HG03280 (cell line): ENCODE measurements around the gene PPP2R1A.

Experiments used
- ATAC-seq: cut with Tn5 transposase; IDR thresholded peaks from one replicate; pipeline ENCODE4 v1.9.1; 2021; ENCODE audit warnings: mild to moderate bottlenecking, moderate library complexity; ENCODE audit not compliant: unreplicated experiment

The PPP2R1A gene

DNA sequence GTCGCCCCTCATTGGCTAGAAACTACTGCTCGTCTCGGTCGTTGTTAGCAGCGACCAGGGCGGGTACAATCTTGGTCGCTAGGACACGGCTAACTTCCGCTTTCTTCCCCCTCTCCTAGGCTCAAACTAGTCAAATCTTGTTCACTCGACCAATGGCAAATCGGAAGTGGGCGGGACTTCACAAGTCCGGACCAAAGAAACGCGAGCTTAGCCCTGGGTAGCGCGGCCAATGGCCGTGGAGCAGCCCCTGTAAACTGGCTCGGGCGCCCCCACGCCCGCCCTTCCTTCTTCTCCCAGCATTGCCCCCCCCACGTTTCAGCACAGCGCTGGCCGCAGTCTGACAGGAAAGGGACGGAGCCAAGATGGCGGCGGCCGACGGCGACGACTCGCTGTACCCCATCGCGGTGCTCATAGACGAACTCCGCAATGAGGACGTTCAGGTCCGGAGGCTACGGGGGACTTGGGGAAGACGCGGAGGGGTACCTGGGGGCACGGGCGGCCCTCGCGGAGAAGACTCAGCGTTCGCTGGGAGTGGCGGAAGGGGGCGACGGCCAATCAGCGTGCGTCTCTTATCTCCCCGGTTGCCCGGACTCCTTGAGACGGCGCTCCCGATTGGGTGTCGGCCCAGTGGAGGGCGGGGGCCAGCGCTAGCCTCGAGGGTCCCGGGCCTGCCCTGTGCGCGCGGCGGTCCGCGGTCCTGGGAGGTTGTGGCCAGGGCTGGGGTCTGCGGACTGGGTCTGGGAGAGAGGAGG, at the start of gene PPP2R1A:
Gene PPP2R1A, plus strand, starts transcription at position 318 of the 752 bp plus-strand sequence. Its CDS starts 45 bp downstream, at position 363.
- peak; percentile 88 for ATAC-seq

DNA sequence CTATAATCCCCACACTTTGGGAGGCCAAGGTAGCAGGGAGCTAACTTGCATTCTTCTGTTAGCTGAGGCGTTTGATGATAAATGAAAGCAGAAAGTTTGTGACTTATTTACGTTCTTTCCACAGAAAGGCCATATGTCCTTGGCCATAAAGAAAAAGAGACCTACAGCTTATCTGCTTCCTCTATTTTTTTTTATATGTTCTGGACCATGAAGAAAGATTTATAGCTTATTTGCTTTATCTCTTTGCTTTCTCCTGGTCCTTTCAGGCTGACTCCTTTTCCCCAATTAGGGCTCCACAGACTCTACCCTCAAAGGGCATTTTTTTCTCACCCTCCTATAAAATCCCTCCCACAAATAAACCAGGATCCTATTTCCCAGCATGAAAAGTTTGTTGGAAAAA, 48.6 kb upstream of the PPP2R1A start:
- no peak for ATAC-seq

DNA sequence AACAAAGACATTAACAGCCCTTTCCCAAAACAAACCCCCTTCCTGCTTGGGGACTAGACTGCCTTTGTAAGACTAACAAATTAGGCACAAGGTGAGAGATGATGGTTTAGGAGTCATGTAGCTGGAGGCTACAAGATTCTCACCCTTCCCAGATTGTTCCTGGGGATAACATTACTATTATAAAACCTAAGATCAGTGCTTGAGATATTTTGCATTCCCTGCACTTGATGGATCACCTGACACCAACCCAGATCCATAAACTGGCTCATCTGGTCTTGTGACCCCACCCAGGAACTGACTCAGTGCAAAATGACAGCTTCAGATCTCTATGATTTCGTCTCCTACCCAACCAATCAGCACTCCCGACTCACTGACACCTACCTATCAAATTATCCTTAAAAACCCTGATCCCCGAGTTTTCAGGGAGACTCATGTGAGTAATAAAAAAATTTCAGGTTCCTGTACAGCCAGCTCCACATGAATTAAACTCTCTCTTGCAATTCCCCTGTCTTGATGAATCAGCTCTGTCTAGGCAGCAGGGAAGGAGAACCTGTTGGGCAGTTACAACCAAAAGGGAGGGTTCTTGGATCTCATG, 47.8 kb upstream of the PPP2R1A start:
- ATAC-seq: no peak

DNA sequence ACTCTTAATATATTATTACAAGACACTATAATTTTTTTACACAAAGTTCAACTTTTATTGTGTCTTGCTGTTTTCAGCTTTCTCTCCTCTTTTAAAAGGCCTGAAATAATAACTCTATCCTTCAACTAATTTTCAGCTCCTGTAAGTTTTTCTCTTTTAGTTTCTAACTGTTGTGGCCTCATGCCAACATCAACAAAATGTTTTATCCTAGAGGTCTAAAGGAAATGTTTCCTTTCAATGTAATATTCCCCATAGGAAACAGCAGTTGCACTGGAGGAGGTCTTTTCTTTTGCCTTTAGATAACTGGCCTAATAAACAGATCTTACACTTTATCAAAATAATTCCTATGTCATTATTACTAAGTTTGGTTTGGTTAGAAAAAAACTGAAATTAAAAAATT, 41.6 kb upstream of the PPP2R1A start:
- no peak for ATAC-seq

DNA sequence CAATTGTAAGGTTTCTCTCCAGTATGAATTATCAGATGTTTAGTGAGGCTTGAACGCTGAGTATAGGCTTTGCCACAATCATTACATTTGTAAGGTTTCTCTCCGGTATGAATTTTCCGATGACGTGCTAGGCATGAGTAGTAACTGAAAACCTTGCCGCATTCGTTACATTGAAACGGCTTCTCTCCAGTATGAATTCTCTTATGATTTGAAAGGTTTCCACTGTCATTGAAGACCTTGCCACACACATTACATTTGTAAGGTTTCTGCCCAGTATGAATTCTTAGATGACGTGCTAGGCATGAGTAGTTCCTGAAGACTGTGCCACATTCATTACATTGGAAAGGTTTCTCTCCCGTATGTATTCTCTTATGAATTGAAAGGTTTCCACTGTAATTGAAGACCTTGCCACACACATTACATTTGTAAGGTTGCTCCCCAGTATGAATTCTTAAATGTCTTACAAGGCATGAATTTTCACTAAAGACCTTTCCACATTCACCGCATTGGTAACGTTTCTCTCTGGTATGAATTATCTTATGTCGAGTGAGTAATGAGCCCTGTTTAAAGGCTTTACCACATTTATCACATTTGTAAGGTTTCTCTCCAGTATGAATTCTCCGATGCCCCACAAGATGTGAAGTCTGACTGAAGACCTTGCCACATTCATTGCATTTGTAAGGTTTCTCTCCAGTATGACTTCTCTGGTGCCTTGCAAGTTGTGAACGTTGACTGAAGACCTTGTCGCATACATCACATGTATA, 34.1 kb upstream of the PPP2R1A start:
- ATAC-seq: no peak

DNA sequence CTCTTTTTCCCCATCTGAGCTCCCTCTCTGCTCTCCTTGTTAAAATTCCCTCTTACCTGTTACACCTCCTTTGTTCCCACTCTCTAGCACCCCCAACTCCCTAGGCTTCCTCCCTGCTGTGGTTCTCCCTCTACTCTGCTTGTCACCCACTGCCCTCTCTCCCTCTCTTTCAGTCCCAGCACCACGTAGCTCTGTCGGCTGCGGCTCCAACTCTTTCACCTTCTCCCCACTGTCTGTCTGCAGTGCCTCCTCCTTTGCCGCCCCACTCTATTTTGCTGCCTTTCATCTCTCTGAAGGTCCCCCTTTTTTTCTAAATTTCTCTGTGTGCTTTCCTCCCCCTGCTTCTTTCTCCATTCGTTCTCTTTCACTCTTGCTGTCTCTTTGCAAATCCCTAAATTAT, 19.5 kb upstream of the PPP2R1A start:
- ATAC-seq: no peak

DNA sequence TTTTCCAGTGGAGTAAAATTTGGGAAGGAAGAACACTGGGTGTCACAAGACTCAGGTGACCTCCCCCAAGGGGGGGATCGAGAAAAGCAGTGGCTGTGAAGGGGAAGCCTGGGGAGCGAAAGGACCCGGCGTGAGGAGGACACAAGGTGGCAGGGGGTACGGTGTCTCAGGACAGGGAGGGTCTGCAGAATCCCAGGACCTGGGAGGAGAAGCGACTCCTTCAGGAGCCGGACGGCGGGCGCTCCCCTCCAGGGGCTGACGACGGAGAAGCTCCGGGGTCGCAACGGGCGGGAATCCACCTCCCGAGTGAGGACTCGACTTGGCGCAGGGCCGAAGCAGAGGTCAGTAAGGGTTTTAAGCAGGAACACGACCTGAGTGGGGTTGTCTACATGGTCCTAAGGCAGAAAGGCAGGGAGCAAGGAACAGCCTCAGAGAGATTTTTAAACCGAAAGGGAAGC, 19.0 kb upstream of the PPP2R1A start:
- peak; percentile 21 for ATAC-seq

DNA sequence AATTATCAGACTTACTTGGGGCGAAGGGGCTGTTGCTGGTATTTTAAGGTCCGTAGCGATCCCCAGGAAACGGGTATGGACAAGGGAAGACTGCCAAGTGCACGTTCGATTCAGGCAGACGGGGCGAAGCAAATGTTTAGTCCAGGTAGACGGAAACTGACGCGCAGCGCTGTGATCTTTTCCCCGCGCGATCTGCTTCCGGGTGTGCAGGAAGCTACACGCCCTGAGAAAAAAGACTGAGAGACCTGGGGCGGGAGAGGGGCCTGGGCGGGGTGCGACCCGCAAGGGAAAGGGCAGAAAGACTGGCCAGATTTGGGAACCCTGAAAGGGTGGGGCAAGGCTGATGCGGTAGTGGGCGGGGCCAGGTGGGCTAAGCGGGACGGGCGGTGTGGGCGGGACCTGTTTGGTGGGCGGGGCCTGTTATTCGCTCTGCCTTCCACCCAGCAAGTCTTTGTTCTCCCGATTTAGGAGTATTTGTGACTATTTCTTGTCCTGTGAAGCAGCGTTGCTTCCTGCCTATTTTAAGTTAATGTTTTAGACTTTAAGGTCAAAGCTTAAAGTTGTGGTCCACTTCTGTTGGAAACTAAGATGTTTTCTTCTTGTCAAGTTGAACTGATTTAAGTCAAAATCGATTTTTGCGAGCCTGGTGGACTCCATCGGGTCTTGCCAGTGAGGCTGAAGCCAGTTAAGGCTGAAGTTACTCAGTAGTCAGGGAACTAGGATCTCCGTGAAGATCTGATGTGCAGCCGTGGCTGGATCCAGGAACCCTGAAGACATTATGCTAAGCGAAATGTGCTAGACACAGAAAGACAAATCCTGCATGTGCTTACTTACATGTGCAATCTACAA, 18.3 kb upstream of the PPP2R1A start, which contains the start of gene ZNF836:
Gene ZNF836, minus strand, starts transcription at position 301 of the 849 bp plus-strand sequence. CDS start 3,549 bp downstream, outside the sequence.
- ATAC-seq: peak; percentile 75

DNA sequence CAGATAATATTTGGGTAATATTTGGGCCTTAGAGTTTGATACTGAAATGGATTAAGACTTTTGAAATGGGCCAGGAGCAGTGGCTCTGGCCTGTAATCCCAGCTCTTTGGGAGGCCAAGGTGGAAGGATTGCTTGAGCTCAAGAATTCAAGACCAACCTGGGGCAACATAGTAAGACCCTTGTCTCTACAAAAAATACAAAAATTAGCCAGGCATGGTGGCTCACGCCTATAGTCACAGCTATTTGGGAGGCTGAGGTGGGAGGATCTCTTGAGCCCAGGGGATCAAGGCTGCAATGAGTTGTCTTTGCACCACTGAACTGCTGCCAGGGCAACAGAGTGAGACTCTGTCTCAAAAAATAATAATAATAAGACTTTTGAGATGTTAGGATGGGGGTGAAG, 17.5 kb upstream of the PPP2R1A start:
- ATAC-seq: no peak

DNA sequence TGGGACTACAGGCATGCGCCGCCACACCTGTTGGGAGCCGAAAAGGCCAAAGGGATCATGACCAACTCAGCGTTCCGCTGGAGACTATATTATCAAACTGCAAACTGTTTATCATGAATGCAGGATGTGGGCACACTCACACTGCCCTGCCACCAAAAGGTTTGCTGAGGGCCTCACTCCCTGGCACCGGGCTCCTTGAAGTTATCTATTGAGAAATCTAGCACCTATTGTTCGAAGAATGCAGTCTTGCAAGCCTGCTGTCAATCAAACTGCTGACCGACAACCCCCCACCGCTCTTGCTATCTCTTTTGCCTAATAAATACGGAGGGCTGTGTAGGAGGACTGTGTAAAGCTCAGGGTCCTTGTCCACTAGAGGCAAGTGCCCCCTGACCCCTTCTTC, 13.3 kb upstream of the PPP2R1A start:
- no peak for ATAC-seq

DNA sequence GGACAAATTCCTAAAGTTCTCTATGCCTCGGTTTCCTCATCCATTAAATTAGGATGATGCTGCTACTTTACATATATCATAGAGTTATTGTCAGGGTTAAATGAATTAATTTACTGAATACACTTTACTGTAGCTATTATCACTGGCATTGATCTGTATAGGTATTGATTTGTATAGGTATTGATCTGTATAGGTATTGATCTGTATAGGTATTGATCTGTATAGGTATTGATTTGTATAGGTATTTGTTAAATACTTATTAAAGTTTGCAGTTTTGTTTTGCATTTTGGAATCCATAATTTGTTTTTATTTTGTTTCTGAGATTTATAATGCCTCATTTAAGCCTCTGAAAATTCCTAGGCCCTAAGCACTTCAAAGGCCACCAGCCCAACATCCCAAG, 2.4 kb upstream of the PPP2R1A start:
- no peak for ATAC-seq

DNA sequence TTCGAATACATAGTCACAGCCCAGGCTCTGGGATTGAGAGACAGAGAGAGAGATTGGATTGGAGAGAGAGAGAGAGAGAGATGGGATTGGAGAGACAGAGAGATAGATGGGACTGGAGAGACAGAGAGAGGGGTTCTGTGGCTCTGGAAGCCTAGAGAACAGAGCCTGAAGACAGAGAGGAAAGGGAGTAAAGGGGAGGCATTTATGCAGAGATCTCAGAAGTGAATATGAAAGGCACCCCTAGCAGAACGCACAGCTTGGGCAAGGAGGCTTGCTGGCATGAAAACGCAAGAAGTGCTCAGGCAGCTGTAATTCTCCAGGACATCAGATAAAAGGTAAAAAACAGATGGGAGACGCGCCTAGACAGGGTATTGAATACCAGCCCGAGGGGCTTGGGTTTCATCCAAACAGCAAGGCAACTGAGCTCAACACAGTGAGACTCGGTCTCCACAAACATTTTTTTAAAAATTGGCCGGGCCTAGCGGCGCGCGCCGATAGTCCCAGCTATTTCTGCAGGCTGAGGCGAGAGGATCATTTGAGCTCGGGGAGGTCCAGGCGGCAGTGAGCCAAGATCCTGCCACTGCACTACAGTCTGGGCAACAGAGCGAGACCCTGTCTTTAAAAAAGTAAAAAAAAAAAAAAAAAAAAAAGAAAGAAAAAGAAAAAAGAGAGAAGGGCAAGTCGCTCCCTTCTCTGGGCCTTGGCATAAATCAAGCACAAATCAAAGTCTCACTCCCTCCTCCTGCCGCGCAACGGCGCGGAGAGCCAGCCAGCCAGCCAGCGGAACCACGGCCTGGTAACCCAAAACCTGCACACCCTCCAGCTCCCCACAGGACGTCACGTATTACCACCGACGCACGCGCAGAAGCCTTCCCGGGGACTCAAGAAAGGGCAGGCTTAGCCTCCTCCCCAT, 774 bp upstream of the PPP2R1A start:
- ATAC-seq: no peak

DNA sequence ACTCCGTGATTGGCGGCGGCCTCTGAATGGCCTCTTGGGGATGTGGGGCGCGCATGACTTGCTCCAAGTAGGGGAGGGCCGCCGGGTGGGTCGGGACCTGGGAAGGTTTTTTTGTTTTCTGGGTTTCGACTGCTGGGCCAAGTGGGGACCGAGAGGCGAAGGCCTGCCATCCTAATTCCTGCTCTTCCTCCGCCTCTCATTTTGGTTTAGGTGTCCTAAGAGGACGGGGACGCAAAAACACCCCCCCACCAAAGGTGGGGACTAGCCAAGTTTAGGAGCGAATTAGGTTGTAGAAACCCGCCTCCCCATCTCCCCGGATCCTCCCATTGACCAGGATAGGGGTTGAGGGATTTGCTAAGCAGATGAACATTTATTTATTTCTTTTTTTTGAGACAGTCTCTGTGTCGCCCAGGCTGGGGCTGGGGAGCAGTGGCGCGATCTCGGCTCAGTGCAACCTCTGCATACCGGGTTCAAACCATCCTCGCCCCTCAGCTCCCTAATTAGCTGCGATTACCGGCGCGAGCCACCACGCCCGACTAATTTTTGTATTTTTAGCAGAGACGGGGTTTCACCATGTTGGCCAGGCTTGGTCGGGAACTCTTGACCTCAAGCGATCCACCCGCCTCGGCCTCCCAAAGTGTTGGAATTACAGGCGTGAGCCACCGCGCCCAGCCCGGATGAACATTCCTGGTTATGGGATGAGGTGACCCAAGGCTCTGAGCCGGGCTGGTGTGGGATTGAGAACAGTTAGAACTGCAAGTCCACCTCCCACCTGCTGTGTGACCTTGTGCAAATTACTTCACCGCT, 838 bp downstream of the PPP2R1A start:
- ATAC-seq: no peak

DNA sequence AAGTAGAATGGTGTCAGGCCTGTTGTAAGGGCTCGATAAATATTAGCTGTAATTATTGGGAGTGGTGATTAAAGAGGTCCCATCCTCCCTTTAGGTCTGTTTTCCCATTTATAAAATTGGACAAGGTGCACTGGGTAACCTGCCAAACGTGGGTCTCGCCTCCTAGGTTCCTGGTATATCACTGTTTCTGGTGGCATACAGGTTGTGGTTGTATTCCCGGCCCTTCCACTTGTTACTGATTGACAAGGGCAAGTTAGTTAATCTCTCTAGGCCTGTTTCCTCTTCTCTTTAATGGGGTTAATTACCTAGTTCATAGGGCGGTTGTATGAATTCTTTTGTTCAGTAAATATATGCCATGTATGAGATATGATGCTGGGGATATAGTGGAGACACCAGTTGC, 1.5 kb downstream of the PPP2R1A start:
- ATAC-seq: no peak

DNA sequence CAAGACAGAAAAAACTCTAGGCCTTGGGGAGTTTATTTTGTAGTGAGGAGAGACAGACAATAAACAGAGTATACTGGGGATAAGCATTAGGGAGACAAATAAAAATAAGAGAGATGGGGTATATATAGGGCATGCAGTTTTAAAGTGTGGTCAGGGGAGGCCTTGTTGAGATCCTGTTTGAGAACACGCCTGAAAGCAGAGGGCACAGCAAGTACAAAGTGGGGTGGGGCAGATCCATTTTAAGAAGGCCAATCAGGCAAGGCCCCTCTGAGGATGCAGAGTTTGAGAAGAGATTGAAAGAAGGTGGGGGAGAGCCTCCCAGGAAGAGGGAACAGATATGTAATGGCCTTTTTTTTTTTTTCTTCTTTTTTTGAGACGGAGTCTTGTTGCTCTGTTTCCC, 2.1 kb downstream of the PPP2R1A start:
- no peak for ATAC-seq

DNA sequence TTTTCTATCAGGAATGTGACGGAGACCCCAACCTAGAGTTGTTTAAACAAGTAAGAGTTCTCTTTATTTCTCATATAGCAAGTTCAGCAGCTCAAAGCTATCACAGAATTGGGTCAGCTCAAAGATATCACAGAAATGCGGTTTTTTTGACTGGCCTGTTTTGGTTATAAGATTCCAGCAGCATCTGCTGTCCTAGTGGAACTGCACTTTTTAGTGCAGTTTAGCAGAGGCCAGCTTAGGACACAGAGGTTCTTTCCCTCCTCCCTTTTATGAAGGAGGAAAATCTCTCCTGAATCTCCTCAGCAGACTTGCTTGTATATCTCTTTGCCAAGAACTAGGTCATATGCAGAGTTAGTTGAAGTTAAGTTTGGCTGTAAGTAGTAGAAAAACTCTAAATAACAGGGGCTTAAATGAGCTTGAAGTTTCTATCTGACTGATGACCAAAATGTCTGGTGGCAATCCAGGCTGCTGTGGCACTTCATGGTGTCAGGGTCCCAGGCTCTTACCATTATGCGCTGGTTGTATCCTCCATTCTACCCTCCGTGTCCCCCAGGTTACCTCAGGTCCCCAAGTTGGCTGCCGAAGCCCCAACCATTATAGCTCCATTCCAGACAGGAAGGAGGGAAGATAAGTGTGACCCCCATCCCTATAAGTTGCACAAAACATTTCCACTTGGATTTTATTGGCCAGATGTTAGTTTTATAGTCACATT, 6.6 kb downstream of the PPP2R1A start:
- no peak for ATAC-seq

DNA sequence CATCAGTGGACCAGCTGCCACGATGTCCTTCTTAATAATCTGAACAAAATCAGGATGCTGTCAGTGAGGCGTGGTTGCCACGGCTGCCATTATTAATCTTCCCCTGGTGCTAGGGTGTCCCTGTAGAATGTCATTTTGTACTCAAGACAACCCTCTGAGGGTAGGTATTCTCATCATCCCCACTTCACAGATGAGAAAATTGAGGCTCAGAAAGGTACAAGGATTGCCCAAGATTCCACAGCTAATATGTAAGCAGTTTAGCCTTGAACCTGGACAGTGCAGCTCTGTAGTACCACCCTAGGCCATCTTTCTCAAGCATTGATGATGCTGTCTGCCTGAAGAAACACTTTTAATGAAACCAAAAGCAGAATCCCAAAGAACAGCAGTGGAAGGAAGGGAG, 8.1 kb downstream of the PPP2R1A start:
- no peak for ATAC-seq

DNA sequence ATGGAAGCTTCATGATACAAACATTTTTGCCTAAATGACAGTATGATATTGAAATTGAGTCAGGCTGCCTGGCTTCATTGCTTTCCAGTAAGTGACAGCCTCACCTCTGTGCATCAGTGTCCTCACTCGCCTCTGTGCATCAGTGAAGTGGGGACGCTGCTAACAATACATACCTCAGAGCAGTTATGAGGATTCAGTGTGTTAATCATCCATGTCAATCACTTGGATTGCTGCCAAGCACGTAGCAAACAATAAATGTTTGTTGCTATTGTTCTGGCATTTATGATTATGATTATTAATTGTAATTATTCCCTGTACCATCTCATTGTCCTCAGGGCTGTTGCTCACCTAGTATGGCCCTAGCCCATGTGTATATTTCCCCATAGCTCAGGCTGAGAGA, 8.8 kb downstream of the PPP2R1A start:
- no peak for ATAC-seq
